ENCODE measurements around the gene GPR176.

DNA sequence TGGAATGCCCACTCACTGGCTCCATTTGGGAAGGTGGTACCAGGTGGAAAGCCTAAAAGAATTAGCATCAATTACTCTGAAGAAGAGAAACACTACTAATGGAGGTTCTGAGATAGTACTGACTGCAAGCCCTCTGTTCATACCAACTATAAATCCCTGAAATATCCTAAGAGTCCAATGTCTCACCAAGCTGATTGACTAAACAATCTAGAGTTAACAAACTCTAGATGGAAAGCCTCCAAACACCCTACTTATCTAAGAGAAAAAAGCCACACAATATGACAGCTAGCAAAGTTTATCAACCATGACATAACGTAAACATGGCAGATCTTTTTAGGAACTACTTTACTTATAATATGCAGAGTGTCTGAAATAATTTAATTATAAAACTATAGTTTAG is 59.2 kb downstream of the GPR176 start:
- TF ChIP-seq, protein P1, sequence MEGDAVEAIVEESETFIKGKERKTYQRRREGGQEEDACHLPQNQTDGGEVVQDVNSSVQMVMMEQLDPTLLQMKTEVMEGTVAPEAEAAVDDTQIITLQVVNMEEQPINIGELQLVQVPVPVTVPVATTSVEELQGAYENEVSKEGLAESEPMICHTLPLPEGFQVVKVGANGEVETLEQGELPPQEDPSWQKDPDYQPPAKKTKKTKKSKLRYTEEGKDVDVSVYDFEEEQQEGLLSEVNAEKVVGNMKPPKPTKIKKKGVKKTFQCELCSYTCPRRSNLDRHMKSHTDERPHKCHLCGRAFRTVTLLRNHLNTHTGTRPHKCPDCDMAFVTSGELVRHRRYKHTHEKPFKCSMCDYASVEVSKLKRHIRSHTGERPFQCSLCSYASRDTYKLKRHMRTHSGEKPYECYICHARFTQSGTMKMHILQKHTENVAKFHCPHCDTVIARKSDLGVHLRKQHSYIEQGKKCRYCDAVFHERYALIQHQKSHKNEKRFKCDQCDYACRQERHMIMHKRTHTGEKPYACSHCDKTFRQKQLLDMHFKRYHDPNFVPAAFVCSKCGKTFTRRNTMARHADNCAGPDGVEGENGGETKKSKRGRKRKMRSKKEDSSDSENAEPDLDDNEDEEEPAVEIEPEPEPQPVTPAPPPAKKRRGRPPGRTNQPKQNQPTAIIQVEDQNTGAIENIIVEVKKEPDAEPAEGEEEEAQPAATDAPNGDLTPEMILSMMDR (IDR thresholded peaks at IDR 0.05), result no peak
- no peak for TF ChIP-seq EZH2phosphoT487 (IDR thresholded peaks at IDR 0.05)
- no peak for TF ChIP-seq EZH2 (IDR thresholded peaks at IDR 0.05)

All from neural progenitor cell (in vitro differentiated cells).